ENCODE results near the gene LAMP1. TPM values are rescaled to one million over a fixed set of nuclear protein-coding genes. Genes with fewer than 3 reads are reported as not detected.

LAMP1 gene
- total and polyA plus RNA-seq, 2 donors (not counting 1 experiment from before 2014, with no cell fraction given): 219 to 230 TPM

DNA sequence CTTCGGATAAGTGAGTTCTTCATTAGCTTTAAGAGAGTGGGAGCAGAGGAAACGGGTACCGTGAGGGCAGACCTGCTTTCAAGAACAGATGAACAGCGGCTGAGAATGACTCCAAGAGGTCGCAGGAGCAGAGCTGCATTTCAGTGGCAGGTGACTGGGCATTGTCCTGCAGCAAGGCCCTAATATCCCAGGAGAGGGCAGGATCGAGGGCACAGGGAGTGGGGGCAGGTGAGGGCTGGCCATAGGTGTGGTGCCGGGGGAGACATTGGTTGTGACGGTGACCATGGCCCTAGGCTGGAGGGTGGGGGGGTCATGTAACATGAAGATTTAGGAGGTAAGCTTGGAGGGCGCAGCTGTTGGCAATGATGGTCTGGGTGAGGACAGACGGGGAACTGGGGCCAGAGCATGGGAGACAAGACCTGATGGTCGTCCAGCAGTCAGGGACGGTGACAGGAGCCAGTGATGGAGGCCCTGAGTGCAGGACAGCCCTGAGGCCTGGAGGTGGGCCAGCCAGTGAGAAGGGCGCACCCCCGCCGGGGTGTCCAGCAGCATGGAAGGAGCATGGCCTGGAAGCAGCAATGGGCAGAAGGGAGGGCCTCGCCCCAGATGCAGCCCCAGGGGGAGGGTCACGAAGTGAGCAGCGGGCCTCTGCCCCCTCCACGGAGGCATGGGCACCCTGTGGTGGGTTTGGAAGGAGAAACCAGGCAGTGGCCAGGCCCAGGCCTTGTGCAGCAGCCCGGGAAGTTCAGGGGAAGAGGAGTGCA is 29.2 kb upstream of the LAMP1 start:
- H3K27me3 ChIP-seq (ENCODE audit: control insufficient read depth, insufficient read depth, low read length): no peaks in the 10 kb centered on the region
- no peaks in the 10 kb centered on the region for H3K79me2 ChIP-seq (ENCODE audit: control insufficient read depth, insufficient read depth, low read length)
- H3K4me2 ChIP-seq (ENCODE audit: extremely low read depth, insufficient read depth, low read length): no peak overlapping the region
- no peak overlapping the region for H3K27ac ChIP-seq (ENCODE audit: insufficient read depth, low read length)
- no peaks in the 10 kb centered on the region for H3K4me1 ChIP-seq (ENCODE audit: control insufficient read depth, extremely low read depth, insufficient read depth, low read length)
- no peak for DNase-seq (ENCODE audit: low read depth in 2 of 2)
- no peak overlapping the region for H3K9ac ChIP-seq (ENCODE audit: insufficient read depth, low read length)
- TF ChIP-seq EZH2 (IDR thresholded peaks at IDR 0.05; ENCODE audit: low read length, missing control alignments): no peak
- TF ChIP-seq, protein P1, sequence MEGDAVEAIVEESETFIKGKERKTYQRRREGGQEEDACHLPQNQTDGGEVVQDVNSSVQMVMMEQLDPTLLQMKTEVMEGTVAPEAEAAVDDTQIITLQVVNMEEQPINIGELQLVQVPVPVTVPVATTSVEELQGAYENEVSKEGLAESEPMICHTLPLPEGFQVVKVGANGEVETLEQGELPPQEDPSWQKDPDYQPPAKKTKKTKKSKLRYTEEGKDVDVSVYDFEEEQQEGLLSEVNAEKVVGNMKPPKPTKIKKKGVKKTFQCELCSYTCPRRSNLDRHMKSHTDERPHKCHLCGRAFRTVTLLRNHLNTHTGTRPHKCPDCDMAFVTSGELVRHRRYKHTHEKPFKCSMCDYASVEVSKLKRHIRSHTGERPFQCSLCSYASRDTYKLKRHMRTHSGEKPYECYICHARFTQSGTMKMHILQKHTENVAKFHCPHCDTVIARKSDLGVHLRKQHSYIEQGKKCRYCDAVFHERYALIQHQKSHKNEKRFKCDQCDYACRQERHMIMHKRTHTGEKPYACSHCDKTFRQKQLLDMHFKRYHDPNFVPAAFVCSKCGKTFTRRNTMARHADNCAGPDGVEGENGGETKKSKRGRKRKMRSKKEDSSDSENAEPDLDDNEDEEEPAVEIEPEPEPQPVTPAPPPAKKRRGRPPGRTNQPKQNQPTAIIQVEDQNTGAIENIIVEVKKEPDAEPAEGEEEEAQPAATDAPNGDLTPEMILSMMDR (conservative IDR thresholded peaks at IDR 0.05 in 1 of 2, IDR thresholded peaks at IDR 0.05 in 1 of 2; ENCODE audit: low read depth in 1 of 2, low read length in 2 of 2): no peak
- peaks cover 4% of the 10 kb centered on the region for H3K36me3 ChIP-seq (ENCODE audit: control insufficient read depth, insufficient read depth, low read length)
- H3K9me3 ChIP-seq (ENCODE audit: control insufficient read depth, insufficient read depth, low read depth, low read length): no peaks in the 10 kb centered on the region
- no peaks in the 10 kb centered on the region for H4K20me1 ChIP-seq (ENCODE audit: control insufficient read depth, extremely low read depth, insufficient read depth, low read length)
- H2AFZ ChIP-seq (ENCODE audit: low read length): no peak overlapping the region
- no peak overlapping the region for H3K4me3 ChIP-seq (replicated peaks in 1 of 4; ENCODE audit: control extremely low read depth in 1 of 4, insufficient read depth in 1 of 4, low read depth in 3 of 4, low read length in 4 of 4)

DNA sequence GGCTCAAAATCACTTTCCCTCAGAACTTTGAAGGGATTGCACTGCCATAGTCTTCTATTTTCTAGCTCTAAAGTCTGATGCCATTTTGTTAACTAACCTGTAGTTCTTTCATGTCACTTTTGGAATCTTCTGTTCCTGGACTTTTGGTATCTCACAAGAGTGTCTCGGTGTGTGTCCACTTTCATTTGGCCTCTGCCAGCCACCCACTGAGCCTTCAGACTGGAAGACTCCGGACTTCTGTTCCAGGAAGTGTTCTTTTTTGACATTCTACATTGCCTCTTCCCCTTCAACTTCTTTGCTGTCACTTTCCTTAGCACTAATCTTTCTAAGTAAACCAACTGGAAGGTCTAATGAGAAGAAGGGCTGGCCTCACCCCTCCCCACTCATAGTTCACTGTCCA is 25.0 kb upstream of the LAMP1 start:
- no peak overlapping the region for H3K9ac ChIP-seq (ENCODE audit: insufficient read depth, low read length)
- H3K79me2 ChIP-seq (ENCODE audit: control insufficient read depth, insufficient read depth, low read length): no peaks in the 10 kb centered on the region
- H3K4me2 ChIP-seq (ENCODE audit: extremely low read depth, insufficient read depth, low read length): no peak overlapping the region
- no peak for DNase-seq (ENCODE audit: low read depth in 2 of 2)
- no peaks in the 10 kb centered on the region for H3K36me3 ChIP-seq (ENCODE audit: control insufficient read depth, insufficient read depth, low read length)
- H3K4me3 ChIP-seq (replicated peaks in 1 of 4; ENCODE audit: control extremely low read depth in 1 of 4, insufficient read depth in 1 of 4, low read depth in 3 of 4, low read length in 4 of 4): no peak overlapping the region
- H3K27ac ChIP-seq (ENCODE audit: insufficient read depth, low read length): no peak overlapping the region
- no peaks in the 10 kb centered on the region for H3K27me3 ChIP-seq (ENCODE audit: control insufficient read depth, insufficient read depth, low read length)
- no peaks in the 10 kb centered on the region for H3K4me1 ChIP-seq (ENCODE audit: control insufficient read depth, extremely low read depth, insufficient read depth, low read length)
- no peaks in the 10 kb centered on the region for H3K9me3 ChIP-seq (ENCODE audit: control insufficient read depth, insufficient read depth, low read depth, low read length)
- H4K20me1 ChIP-seq (ENCODE audit: control insufficient read depth, extremely low read depth, insufficient read depth, low read length): no peaks in the 10 kb centered on the region
- H2AFZ ChIP-seq (ENCODE audit: low read length): no peak overlapping the region
- TF ChIP-seq EZH2 (IDR thresholded peaks at IDR 0.05; ENCODE audit: low read length, missing control alignments): no peak

DNA sequence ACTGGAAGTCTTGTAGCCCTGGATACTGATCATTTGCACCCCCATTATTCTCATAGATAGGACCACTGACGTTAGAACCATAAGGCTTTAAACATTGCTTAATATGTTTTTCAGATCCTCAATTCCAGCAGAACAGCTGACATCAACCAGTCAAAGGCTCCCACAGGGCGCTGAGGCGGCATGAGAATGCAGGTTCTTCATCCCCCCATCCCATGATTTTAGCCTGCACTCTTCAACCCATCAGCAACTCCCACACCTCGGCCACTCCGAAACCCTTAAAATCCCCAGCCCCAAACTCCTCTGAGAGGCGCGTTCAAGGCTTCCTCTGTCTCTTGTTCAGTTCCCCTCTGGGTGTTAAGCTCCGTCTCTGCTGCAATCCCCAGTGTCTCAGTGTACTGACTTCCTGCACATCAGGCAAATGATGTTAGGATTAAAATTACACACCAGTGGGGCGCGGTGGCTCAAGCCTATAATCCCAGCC is 24.3 kb upstream of the LAMP1 start:
- Histone ChIP-seq H3K4me1 (ENCODE audit: control insufficient read depth, extremely low read depth, insufficient read depth, low read length) (no peaks in the 10 kb centered on the region), H3K9ac (ENCODE audit: insufficient read depth, low read length) (no peak overlapping the region), H3K79me2 (ENCODE audit: control insufficient read depth, insufficient read depth, low read length) (no peaks in the 10 kb centered on the region), H3K27ac (ENCODE audit: insufficient read depth, low read length) (no peak overlapping the region), H2AFZ (ENCODE audit: low read length) (no peak overlapping the region), H4K20me1 (ENCODE audit: control insufficient read depth, extremely low read depth, insufficient read depth, low read length) (no peaks in the 10 kb centered on the region), H3K36me3 (ENCODE audit: control insufficient read depth, insufficient read depth, low read length) (no peaks in the 10 kb centered on the region), H3K4me3 (replicated peaks in 1 of 4; ENCODE audit: control extremely low read depth in 1 of 4, insufficient read depth in 1 of 4, low read depth in 3 of 4, low read length in 4 of 4) (no peak overlapping the region), H3K27me3 (ENCODE audit: control insufficient read depth, insufficient read depth, low read length) (no peaks in the 10 kb centered on the region), H3K4me2 (ENCODE audit: extremely low read depth, insufficient read depth, low read length) (no peak overlapping the region), H3K9me3 (ENCODE audit: control insufficient read depth, insufficient read depth, low read depth, low read length) (no peaks in the 10 kb centered on the region)
- TF ChIP-seq, protein P1 (conservative IDR thresholded peaks at IDR 0.05 in 1 of 2, IDR thresholded peaks at IDR 0.05 in 1 of 2; ENCODE audit: low read depth in 1 of 2, low read length in 2 of 2): no peak
- no peak for TF ChIP-seq EZH2 (IDR thresholded peaks at IDR 0.05; ENCODE audit: low read length, missing control alignments)
- peak in 1 of 2 donors; percentile 31 for DNase-seq (ENCODE audit: low read depth in 2 of 2)

Data from fibroblast of lung (primary cell).